Stomach (tissue), 4 donors: Measurements from ENCODE around the gene TBPL1.

Source experiments
- POLR2A ChIP-seq, 4 donors: fragments of 450-650 bp; IDR thresholded peaks; one replicate each; pipeline ENCODE4 v1.6.1; 2016; ENCODE audit warnings: antibody characterized with exemption in 4 of 4, control low read depth in 2 of 4, mild to moderate bottlenecking in 1 of 4, moderate library complexity in 1 of 4
- POLR2AphosphoS5 ChIP-seq, 3 donors: sonication (generic); formaldehyde crosslinking; IDR thresholded peaks; one replicate each; pipeline ENCODE4 v1.6.1; 2016; ENCODE audit warnings: antibody characterized with exemption in 3 of 3

DNA sequence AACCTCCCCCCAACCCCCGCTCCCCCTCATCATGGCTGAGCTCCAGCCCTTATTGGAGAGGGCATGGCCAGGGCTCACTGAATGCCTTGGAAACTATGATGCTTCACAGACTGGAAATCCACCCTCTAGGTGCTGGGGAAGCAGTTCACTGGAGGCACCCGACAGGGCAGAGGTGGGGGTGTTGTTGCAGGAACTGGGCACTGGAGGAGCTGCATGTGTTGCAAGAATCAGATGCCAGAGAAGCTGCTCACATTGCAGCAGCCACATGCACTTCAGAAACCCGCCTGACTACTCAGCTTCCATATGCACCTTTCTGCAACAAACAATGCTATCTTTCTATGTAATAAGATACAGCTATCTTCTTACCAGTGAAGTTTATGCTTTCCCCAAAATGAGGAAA, 7.9 kb upstream of the TBPL1 start:
- TF ChIP-seq POLR2AphosphoS5 (IDR thresholded peaks at IDR 0.05) (no peak), POLR2A (IDR thresholded peaks at IDR 0.05) (no peak)
